Type B pancreatic cell (in vitro differentiated cells): ENCODE data around the gene ITPKB. TPM values are rescaled to one million over a fixed set of nuclear protein-coding genes. Genes with fewer than 3 reads are reported as not detected.
A peak's percentile ranks its signal among the peaks of the same experiment; 100 is the strongest.

Experiments
- DNase-seq: peaks from one replicate; pipeline ENCODE4 v3.0.0; 2021; ENCODE audit warnings: mixed read lengths; ENCODE audit not compliant: unreplicated experiment; ENCODE audit errors: extremely low spot score
- H3K27ac Mint-ChIP-seq: 2 replicates; pipeline ENCODE4 v1.8.0; 2021; ENCODE audit warnings: mild to moderate bottlenecking, mixed read lengths
- H3K27me3 Mint-ChIP-seq: 2 replicates; pipeline ENCODE4 v1.8.0; 2021; ENCODE audit warnings: mixed read lengths
- H3K36me3 Mint-ChIP-seq: 2 replicates; pipeline ENCODE4 v1.8.0; 2021; ENCODE audit warnings: mixed read lengths
- H3K4me1 Mint-ChIP-seq: one replicate; pipeline ENCODE4 v1.8.0; 2021; ENCODE audit warnings: mixed read lengths; ENCODE audit not compliant: unreplicated experiment
- H3K4me3 Mint-ChIP-seq: 2 replicates; pipeline ENCODE4 v1.8.0; 2021; ENCODE audit warnings: mild to moderate bottlenecking, mixed read lengths
- H3K9me3 Mint-ChIP-seq: 2 replicates; pipeline ENCODE4 v1.8.0; 2021; ENCODE audit warnings: mixed read lengths
- CTCF ChIP-seq: fragments of 200-600 bp; sonication (generic); conservative IDR thresholded peaks from 2 replicates; pipeline ENCODE4 v1.5.0; 2021; ENCODE audit warnings: antibody characterized with exemption, mild to moderate bottlenecking
- total RNA-seq: library from RNA; stranded (reverse); gene quantifications from 2 replicates; pipeline ENCODE4 v1.2.1, GENCODE V29; 2021; ENCODE audit warnings: low replicate concordance

Gene ITPKB
- total RNA-seq, 1 donor from 2014 or later: 31.4 TPM

- Mint-ChIP-seq H3K4me1 (peaks cover 38% of the 10 kb centered on the region), H3K27me3 (no peaks in the 10 kb centered on the region), H3K36me3 (peaks cover 9% of the 10 kb centered on the region), H3K4me3 (no peak overlapping the region), H3K27ac (no peak overlapping the region), H3K9me3 (no peaks in the 10 kb centered on the region)
- TF ChIP-seq CTCF: no peak
- no peak for DNase-seq
Measured at GRCh38 chr1:226695335-226695900, 43.7 kb downstream of the ITPKB start.

- no peak overlapping the region for H3K4me3 Mint-ChIP-seq
- peaks cover 32% of the 10 kb centered on the region for H3K4me1 Mint-ChIP-seq
- peaks cover 10% of the 10 kb centered on the region for H3K36me3 Mint-ChIP-seq
- no peaks in the 10 kb centered on the region for H3K9me3 Mint-ChIP-seq
- TF ChIP-seq CTCF: no peak
- no peaks in the 10 kb centered on the region for H3K27me3 Mint-ChIP-seq
- no peak for DNase-seq
- H3K27ac Mint-ChIP-seq: no peak overlapping the region
Measured at GRCh38 chr1:226692823-226693222, 46.3 kb downstream of the ITPKB start.

- no peaks in the 10 kb centered on the region for H3K9me3 Mint-ChIP-seq
- H3K4me3 Mint-ChIP-seq: no peak overlapping the region
- peaks cover 10% of the 10 kb centered on the region for H3K36me3 Mint-ChIP-seq
- H3K27ac Mint-ChIP-seq: no peak overlapping the region
- no peaks in the 10 kb centered on the region for H3K27me3 Mint-ChIP-seq
- peaks cover 26% of the 10 kb centered on the region for H3K4me1 Mint-ChIP-seq
- no peak for TF ChIP-seq CTCF
- no peak for DNase-seq
Measured at GRCh38 chr1:226692051-226692792, 46.9 kb downstream of the ITPKB start.

- TF ChIP-seq CTCF: no peak
- Mint-ChIP-seq H3K27me3 (no peaks in the 10 kb centered on the region), H3K4me1 (peaks cover 24% of the 10 kb centered on the region), H3K4me3 (no peak overlapping the region), H3K27ac (no peak overlapping the region), H3K9me3 (no peaks in the 10 kb centered on the region), H3K36me3 (peaks cover 10% of the 10 kb centered on the region)
- DNase-seq: no peak
Measured at GRCh38 chr1:226691247-226691646, 47.8 kb downstream of the ITPKB start.

- Mint-ChIP-seq H3K36me3 (peaks cover 12% of the 10 kb centered on the region), H3K9me3 (no peaks in the 10 kb centered on the region), H3K27me3 (no peaks in the 10 kb centered on the region), H3K4me1 (peaks cover 24% of the 10 kb centered on the region), H3K27ac (peak overlapping the region; percentile 40), H3K4me3 (peak overlapping the region; percentile 0)
- TF ChIP-seq CTCF: no peak
- no peak for DNase-seq
Measured at GRCh38 chr1:226690460-226690982, 48.6 kb downstream of the ITPKB start.
